DND-41 (cell line): ENCODE measurements around the gene MAD2L1BP.

ENCODE experiments used
- ATAC-seq: fragments of 200-7000 bp; cut with Tn5 transposase; 3 replicates; pipeline ENCODE4 v1.9.1; 2021; ENCODE audit warnings: low read depth; ENCODE audit not compliant: insufficient read depth
- DNase-seq: peaks from one replicate; pipeline ENCODE4 v3.0.0-alpha.2; 2020
- H2AFZ ChIP-seq: 2 replicates; pipeline ENCODE4 v1.6.0; 2012; ENCODE audit warnings: low read depth, low read length
- H3K27ac ChIP-seq: 2 replicates; pipeline ENCODE4 v1.5.1; 2012; ENCODE audit warnings: low read length, inconsistent platforms
- H3K27me3 ChIP-seq: fragments of 200-600 bp; sonication (generic); 2 replicates; pipeline ENCODE4 v1.6.0; 2012; ENCODE audit warnings: low read length, mild to moderate bottlenecking, inconsistent platforms; ENCODE audit not compliant: insufficient read depth, poor library complexity
- H3K36me3 ChIP-seq: 2 replicates; pipeline ENCODE4 v1.5.1; 2012; ENCODE audit warnings: low read length, inconsistent platforms; ENCODE audit not compliant: insufficient read depth
- H3K4me1 ChIP-seq: 2 replicates; pipeline ENCODE4 v1.5.1; 2012; ENCODE audit warnings: mild to moderate bottlenecking, low read length; ENCODE audit not compliant: insufficient read depth
- H3K4me2 ChIP-seq: 2 replicates; pipeline ENCODE4 v1.6.0; 2012; ENCODE audit warnings: mild to moderate bottlenecking, moderate library complexity, low read length, inconsistent platforms; ENCODE audit not compliant: insufficient read depth
- H3K4me3 ChIP-seq, 2 experiments: fragments of 200-600 bp in 1 of 2; shearing (Covaris generic) in 1 of 2; 2 replicates each; pipeline ENCODE4 v1.5.1; 2012 to 2016; ENCODE audit warnings: inconsistent platforms in 2 of 2, low read length in 2 of 2, mild to moderate bottlenecking in 2 of 2, low read depth in 1 of 2, moderate library complexity in 1 of 2
- H3K79me2 ChIP-seq: 2 replicates; pipeline ENCODE4 v1.6.0; 2012; ENCODE audit warnings: low read length, inconsistent platforms; ENCODE audit not compliant: insufficient read depth
- H3K9ac ChIP-seq: 2 replicates; pipeline ENCODE4 v1.6.0; 2012; ENCODE audit warnings: low read depth, mild to moderate bottlenecking, inconsistent platforms, low read length, moderate library complexity
- H3K9me3 ChIP-seq: 2 replicates; pipeline ENCODE4 v1.5.1; 2012; ENCODE audit warnings: low read length, moderate library complexity, mild to moderate bottlenecking, inconsistent platforms; ENCODE audit not compliant: insufficient read depth, severe bottlenecking
- H4K20me1 ChIP-seq: 2 replicates; pipeline ENCODE4 v1.6.0; 2012; ENCODE audit warnings: low read length; ENCODE audit not compliant: insufficient read depth
- CTCF ChIP-seq: IDR thresholded peaks from 2 replicates; pipeline ENCODE4 v1.5.1; 2012; ENCODE audit warnings: borderline replicate concordance, low read length, moderate library complexity, mild to moderate bottlenecking; ENCODE audit not compliant: poor library complexity, severe bottlenecking; ENCODE audit errors: extremely low read depth
- EZH2 ChIP-seq: IDR thresholded peaks from 3 replicates; pipeline ENCODE4 v1.6.1; 2012; ENCODE audit warnings: borderline replicate concordance, low read depth, mild to moderate bottlenecking, moderate library complexity, low read length, inconsistent platforms; ENCODE audit not compliant: severe bottlenecking

The MAD2L1BP gene

DNA sequence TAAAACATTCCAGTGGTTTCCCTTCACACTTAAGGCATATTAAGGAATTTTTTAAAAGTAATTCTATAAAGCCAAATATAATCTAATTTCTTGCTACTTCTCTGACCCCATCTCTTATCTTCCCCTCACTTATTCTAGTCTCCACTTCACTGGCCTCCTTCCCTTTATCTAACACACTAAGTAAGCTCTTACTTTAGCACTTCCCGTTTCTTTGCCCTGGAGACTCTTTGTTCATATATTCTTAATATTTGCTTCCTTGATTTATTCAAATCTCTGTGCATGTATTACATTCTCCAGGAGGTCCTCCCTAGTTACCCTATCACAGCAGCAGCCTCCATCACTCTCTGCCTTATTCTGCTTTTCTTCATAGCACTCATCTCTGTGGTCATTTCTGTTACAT, 26.8 kb upstream of the MAD2L1BP start:
- Histone ChIP-seq H3K4me2 (no peak overlapping the region), H4K20me1 (no peaks in the 10 kb centered on the region), H3K27me3 (no peaks in the 10 kb centered on the region), H3K36me3 (peaks cover 87% of the 10 kb centered on the region), H3K79me2 (no peaks in the 10 kb centered on the region), H3K27ac (no peak overlapping the region), H3K9me3 (no peaks in the 10 kb centered on the region), H3K9ac (no peak overlapping the region), H3K4me3 (no peak overlapping the region), H3K4me1 (no peaks in the 10 kb centered on the region), H2AFZ (no peak overlapping the region)
- no peak for DNase-seq
- TF ChIP-seq EZH2 (no peak), CTCF (no peak)
- ATAC-seq: no peak

DNA sequence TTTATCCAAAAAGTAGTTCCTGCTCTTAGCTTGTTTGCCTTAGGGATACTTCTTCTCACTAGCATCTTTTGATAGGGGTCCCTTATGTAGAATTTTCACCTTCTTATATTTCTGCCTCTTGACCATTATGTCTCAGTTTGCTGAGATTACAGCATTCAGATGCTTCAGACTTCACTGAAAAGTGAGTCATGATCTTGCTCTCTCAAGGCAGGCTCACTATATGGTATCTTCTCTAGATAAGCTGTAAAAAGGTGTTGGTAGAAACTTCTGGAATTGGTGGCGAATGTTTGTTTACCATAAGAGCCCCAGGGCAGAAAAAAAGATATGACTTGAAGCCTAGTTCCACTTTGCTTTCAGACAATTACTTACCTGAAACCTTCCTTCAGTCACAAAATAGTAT, 26.2 kb upstream of the MAD2L1BP start:
- no peak overlapping the region for H3K27ac ChIP-seq
- H3K36me3 ChIP-seq: peaks cover 87% of the 10 kb centered on the region
- no peaks in the 10 kb centered on the region for H3K4me1 ChIP-seq
- no peaks in the 10 kb centered on the region for H3K9me3 ChIP-seq
- no peaks in the 10 kb centered on the region for H3K27me3 ChIP-seq
- TF ChIP-seq EZH2 (no peak), CTCF (no peak)
- no peak overlapping the region for H3K4me2 ChIP-seq
- no peak for ATAC-seq
- DNase-seq: no peak
- no peak overlapping the region for H2AFZ ChIP-seq
- no peak overlapping the region for H3K9ac ChIP-seq
- H3K4me3 ChIP-seq: no peak overlapping the region
- no peaks in the 10 kb centered on the region for H3K79me2 ChIP-seq
- no peaks in the 10 kb centered on the region for H4K20me1 ChIP-seq

DNA sequence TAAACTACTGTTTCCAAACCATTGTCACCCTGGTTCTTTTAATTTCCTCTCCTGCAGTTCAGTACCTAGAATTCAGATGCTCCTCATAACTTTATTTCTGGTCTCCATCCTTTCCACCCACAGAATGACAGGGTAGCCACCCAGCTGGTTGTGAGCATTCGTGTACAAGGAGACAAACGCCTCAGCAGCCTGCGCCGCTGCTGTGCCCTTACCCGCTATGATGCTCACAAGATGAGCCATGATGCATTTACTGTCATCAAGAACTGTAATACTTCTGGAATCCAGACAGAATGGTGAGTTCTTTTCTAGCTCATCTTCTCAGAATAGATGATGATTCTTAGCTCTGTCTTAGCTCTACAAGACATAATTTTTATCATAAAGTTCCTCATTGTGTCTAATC, 25.2 kb upstream of the MAD2L1BP start:
- Histone ChIP-seq H2AFZ (no peak overlapping the region), H3K4me3 (no peak overlapping the region)
- TF ChIP-seq EZH2 (no peak), CTCF (no peak)

More for the DNA sequence above, 25.2 kb upstream of the MAD2L1BP start:
- Histone ChIP-seq H3K36me3 (peaks cover 85% of the 10 kb centered on the region), H4K20me1 (no peaks in the 10 kb centered on the region), H3K27me3 (no peaks in the 10 kb centered on the region), H3K27ac (no peak overlapping the region), H3K4me2 (no peak overlapping the region), H3K9ac (no peak overlapping the region), H3K79me2 (no peaks in the 10 kb centered on the region), H3K4me1 (no peaks in the 10 kb centered on the region), H3K9me3 (no peaks in the 10 kb centered on the region)
- no peak for ATAC-seq
- no peak for DNase-seq
